Measurements from ENCODE around the gene LGR4. TPM values are rescaled to one million over a fixed set of nuclear protein-coding genes. Genes with fewer than 3 reads are reported as not detected.

The LGR4 gene
- total RNA-seq, 4 donors from 2014 or later: 29.7 to 134 (median 119) TPM

- no peak overlapping the region for H3K27ac ChIP-seq
- TF ChIP-seq POLR2A (IDR thresholded peaks at IDR 0.05): no peak
- TF ChIP-seq, protein P1, sequence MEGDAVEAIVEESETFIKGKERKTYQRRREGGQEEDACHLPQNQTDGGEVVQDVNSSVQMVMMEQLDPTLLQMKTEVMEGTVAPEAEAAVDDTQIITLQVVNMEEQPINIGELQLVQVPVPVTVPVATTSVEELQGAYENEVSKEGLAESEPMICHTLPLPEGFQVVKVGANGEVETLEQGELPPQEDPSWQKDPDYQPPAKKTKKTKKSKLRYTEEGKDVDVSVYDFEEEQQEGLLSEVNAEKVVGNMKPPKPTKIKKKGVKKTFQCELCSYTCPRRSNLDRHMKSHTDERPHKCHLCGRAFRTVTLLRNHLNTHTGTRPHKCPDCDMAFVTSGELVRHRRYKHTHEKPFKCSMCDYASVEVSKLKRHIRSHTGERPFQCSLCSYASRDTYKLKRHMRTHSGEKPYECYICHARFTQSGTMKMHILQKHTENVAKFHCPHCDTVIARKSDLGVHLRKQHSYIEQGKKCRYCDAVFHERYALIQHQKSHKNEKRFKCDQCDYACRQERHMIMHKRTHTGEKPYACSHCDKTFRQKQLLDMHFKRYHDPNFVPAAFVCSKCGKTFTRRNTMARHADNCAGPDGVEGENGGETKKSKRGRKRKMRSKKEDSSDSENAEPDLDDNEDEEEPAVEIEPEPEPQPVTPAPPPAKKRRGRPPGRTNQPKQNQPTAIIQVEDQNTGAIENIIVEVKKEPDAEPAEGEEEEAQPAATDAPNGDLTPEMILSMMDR (IDR thresholded peaks at IDR 0.05): no peak
- no peaks in the 10 kb centered on the region for H3K9me3 ChIP-seq
- H3K4me1 ChIP-seq: peaks cover 0 to 6% (median 0%) of the 10 kb centered on the region in 4 donors
- DNase-seq: no peak
- H3K27me3 ChIP-seq: no peaks in the 10 kb centered on the region
- H3K36me3 ChIP-seq: no peaks in the 10 kb centered on the region
- H3K4me3 ChIP-seq: no peak overlapping the region
Observed at GRCh38 chr11:27358296-27358695, 114.3 kb downstream of the LGR4 start.

- H3K9me3 ChIP-seq: no peaks in the 10 kb centered on the region
- DNase-seq: no peak
- H3K4me3 ChIP-seq: no peak overlapping the region
- no peaks in the 10 kb centered on the region for H3K36me3 ChIP-seq
- peaks cover 0 to under 1% (median 0%) of the 10 kb centered on the region in 4 donors for H3K4me1 ChIP-seq
- no peaks in the 10 kb centered on the region for H3K27me3 ChIP-seq
- no peak overlapping the region for H3K27ac ChIP-seq
- no peak for TF ChIP-seq POLR2A (IDR thresholded peaks at IDR 0.05)
- TF ChIP-seq, protein P1 (IDR thresholded peaks at IDR 0.05): no peak
Observed at GRCh38 chr11:27357250-27357649, 115.3 kb downstream of the LGR4 start.

- no peak overlapping the region for H3K4me3 ChIP-seq
- H3K4me1 ChIP-seq: no peaks in the 10 kb centered on the region
- H3K27ac ChIP-seq: no peak overlapping the region
- TF ChIP-seq, protein P1 (IDR thresholded peaks at IDR 0.05): no peak
- TF ChIP-seq POLR2A (IDR thresholded peaks at IDR 0.05): no peak
- no peaks in the 10 kb centered on the region for H3K9me3 ChIP-seq
- DNase-seq: no peak
- H3K36me3 ChIP-seq: no peaks in the 10 kb centered on the region
- no peaks in the 10 kb centered on the region for H3K27me3 ChIP-seq
Observed at GRCh38 chr11:27356624-27357222, 115.9 kb downstream of the LGR4 start.

GRCh38 chr11:27355575-27356104 is 117.0 kb downstream of the LGR4 start:
- no peaks in the 10 kb centered on the region for H3K36me3 ChIP-seq
- no peak for DNase-seq
- no peaks in the 10 kb centered on the region for H3K4me1 ChIP-seq
- no peaks in the 10 kb centered on the region for H3K27me3 ChIP-seq
- TF ChIP-seq, protein P1 (IDR thresholded peaks at IDR 0.05): no peak
- TF ChIP-seq POLR2A (IDR thresholded peaks at IDR 0.05): no peak
- H3K4me3 ChIP-seq: no peak overlapping the region
- H3K9me3 ChIP-seq: no peaks in the 10 kb centered on the region
- no peak overlapping the region for H3K27ac ChIP-seq

DNA sequence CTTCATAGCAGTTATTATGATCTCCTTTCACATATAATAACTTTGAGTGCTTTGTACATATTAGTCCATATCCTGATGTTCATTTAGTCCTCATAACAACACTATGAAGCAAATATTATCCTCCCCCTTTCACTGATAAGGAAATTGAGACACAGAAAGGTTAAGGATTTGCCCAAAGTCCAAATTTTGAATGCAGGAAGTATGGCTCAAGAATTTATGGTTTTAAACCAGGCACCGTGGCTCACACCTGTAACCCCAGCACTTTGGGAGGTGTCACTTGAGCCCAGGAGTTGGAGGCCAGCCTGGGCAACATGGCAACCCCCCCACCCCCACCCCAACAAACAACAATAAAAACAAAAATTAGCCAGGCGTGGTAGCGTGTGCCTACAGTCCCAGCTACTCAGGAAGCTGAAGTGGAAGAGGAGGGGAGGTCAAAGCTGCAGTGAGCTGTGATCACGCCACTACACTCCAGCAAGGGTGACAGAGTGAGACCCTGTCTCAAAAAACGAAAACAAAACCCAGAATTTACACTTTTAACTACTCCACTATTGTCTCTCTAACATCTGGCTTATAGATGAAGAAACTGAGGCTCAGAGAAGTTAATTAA is 118.1 kb downstream of the LGR4 start:
- no peak for DNase-seq
- Histone ChIP-seq H3K27me3 (no peaks in the 10 kb centered on the region), H3K4me1 (no peaks in the 10 kb centered on the region), H3K36me3 (no peaks in the 10 kb centered on the region), H3K4me3 (no peak overlapping the region), H3K27ac (no peak overlapping the region), H3K9me3 (no peaks in the 10 kb centered on the region)
- TF ChIP-seq, protein P1 (IDR thresholded peaks at IDR 0.05): no peak
- no peak for TF ChIP-seq POLR2A (IDR thresholded peaks at IDR 0.05)

Measured in Peyer's patch (tissue), 4 donors.